ENCODE results near the gene CDKN2C. TPM values are rescaled to one million over a fixed set of nuclear protein-coding genes. Genes with fewer than 3 reads are reported as not detected.
"Not testable (repeated sequence)": the region's sequence is repeated elsewhere in the genome, so short reads cannot be mapped to it uniquely, and the experiment has no call there.

CDKN2C gene
- polyA plus RNA-seq, 1 donor from 2014 or later = 0.25 TPM

- no peak for TF ChIP-seq EP300 (conservative IDR thresholded peaks at IDR 0.05; ENCODE audit: poor library complexity, severe bottlenecking)
Observed at GRCh38 chr1:51000651-51001050, 30.6 kb downstream of the CDKN2C start (continued).

- Histone ChIP-seq H4K20me1 (ENCODE audit: insufficient read depth) (no peaks in the 10 kb centered on the region), H3K9ac (ENCODE audit: low read length) (no peak overlapping the region), H3K27me3 (ENCODE audit: insufficient read depth, low read depth, low read length) (no peaks in the 10 kb centered on the region), H3F3A (ENCODE audit: insufficient read depth, low read length, poor library complexity, severe bottlenecking) (no peaks in the 10 kb centered on the region), H3K4me2 (ENCODE audit: low read length) (no peak overlapping the region), H3K9me3 (ENCODE audit: low read length) (no peaks in the 10 kb centered on the region), H3K4me3 (ENCODE audit: low read length) (no peak overlapping the region), H3K9me2 (ENCODE audit: insufficient read depth, low read length) (no peaks in the 10 kb centered on the region), H2AFZ (ENCODE audit: low read depth, low read length) (no peak overlapping the region), H3K79me2 (replicated peaks; ENCODE audit: insufficient read depth, low read length) (no peaks in the 10 kb centered on the region), H3K36me3 (ENCODE audit: insufficient read depth, low read length) (no peaks in the 10 kb centered on the region), H3K27ac (ENCODE audit: low read length) (no peak overlapping the region)
- no peak for TF ChIP-seq EZH2 (IDR thresholded peaks at IDR 0.05; ENCODE audit: borderline replicate concordance, insufficient read depth, low read length, poor library complexity, severe bottlenecking)
Observed at GRCh38 chr1:51002516-51002915, 32.5 kb downstream of the CDKN2C start.

DNA sequence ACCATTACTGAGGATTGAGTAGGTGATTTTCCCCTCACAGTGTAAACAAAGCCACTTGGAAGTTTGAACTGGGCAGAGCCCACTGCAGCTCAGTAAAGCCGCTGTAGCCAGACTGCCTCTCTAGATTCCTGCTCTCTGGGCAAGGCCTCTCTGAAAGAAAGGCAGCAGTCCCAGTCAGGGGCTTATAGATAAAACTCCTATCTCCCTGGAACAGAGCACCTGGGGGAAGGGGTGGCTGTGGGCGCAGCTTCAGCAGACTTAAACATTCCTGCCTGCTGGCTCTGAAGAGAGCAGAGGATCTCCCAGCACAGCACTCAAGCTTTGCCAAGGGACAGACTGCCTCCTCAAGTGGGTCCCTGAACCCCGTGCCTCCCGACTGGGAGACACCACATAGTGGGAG lies 35.5 kb downstream of the CDKN2C start:
- not testable (repeated sequence) for H3K9me2 ChIP-seq (ENCODE audit: insufficient read depth, low read length); H3K27me3 ChIP-seq (ENCODE audit: insufficient read depth, low read depth, low read length); H3F3A ChIP-seq (ENCODE audit: insufficient read depth, low read length, poor library complexity, severe bottlenecking); H2AFZ ChIP-seq (ENCODE audit: low read depth, low read length); H3K4me2 ChIP-seq (ENCODE audit: low read length); H3K9ac ChIP-seq (ENCODE audit: low read length); H4K20me1 ChIP-seq (ENCODE audit: insufficient read depth); H3K36me3 ChIP-seq (ENCODE audit: insufficient read depth, low read length); H3K79me2 ChIP-seq (replicated peaks; ENCODE audit: insufficient read depth, low read length); H3K4me3 ChIP-seq (ENCODE audit: low read length); H3K9me3 ChIP-seq (ENCODE audit: low read length); H3K27ac ChIP-seq (ENCODE audit: low read length)

- Histone ChIP-seq H2AFZ (ENCODE audit: low read depth, low read length) (no peak overlapping the region), H3K79me2 (replicated peaks; ENCODE audit: insufficient read depth, low read length) (no peaks in the 10 kb centered on the region), H3K9me3 (ENCODE audit: low read length) (no peaks in the 10 kb centered on the region)
Observed at GRCh38 chr1:51009381-51009780, 39.3 kb downstream of the CDKN2C start.

More at GRCh38 chr1:51009381-51009780, 39.3 kb downstream of the CDKN2C start:
- Histone ChIP-seq H4K20me1 (ENCODE audit: insufficient read depth) (no peaks in the 10 kb centered on the region), H3K27me3 (ENCODE audit: insufficient read depth, low read depth, low read length) (no peaks in the 10 kb centered on the region), H3K27ac (ENCODE audit: low read length) (no peak overlapping the region), H3K36me3 (ENCODE audit: insufficient read depth, low read length) (no peaks in the 10 kb centered on the region), H3K4me2 (ENCODE audit: low read length) (no peak overlapping the region), H3K9ac (ENCODE audit: low read length) (no peak overlapping the region), H3K9me2 (ENCODE audit: insufficient read depth, low read length) (no peaks in the 10 kb centered on the region), H3K4me3 (ENCODE audit: low read length) (no peak overlapping the region), H3F3A (ENCODE audit: insufficient read depth, low read length, poor library complexity, severe bottlenecking) (no peaks in the 10 kb centered on the region)
- TF ChIP-seq TAF1 (IDR thresholded peaks at IDR 0.05; ENCODE audit: low read depth) = no peak
- no peak for TF ChIP-seq MXI1 (conservative IDR thresholded peaks at IDR 0.05; ENCODE audit: poor library complexity, severe bottlenecking)
- no peak for TF ChIP-seq EZH2 (IDR thresholded peaks at IDR 0.05; ENCODE audit: borderline replicate concordance, insufficient read depth, low read length, poor library complexity, severe bottlenecking)
- no peak for TF ChIP-seq EP300 (conservative IDR thresholded peaks at IDR 0.05; ENCODE audit: poor library complexity, severe bottlenecking)
- TF ChIP-seq SMC3 (conservative IDR thresholded peaks at IDR 0.05; ENCODE audit: poor library complexity) = no peak
- TF ChIP-seq RAD21 (conservative IDR thresholded peaks at IDR 0.05) = no peak
- TF ChIP-seq POLR2AphosphoS5 (IDR thresholded peaks at IDR 0.05) = no peak
- TF ChIP-seq, protein P1, sequence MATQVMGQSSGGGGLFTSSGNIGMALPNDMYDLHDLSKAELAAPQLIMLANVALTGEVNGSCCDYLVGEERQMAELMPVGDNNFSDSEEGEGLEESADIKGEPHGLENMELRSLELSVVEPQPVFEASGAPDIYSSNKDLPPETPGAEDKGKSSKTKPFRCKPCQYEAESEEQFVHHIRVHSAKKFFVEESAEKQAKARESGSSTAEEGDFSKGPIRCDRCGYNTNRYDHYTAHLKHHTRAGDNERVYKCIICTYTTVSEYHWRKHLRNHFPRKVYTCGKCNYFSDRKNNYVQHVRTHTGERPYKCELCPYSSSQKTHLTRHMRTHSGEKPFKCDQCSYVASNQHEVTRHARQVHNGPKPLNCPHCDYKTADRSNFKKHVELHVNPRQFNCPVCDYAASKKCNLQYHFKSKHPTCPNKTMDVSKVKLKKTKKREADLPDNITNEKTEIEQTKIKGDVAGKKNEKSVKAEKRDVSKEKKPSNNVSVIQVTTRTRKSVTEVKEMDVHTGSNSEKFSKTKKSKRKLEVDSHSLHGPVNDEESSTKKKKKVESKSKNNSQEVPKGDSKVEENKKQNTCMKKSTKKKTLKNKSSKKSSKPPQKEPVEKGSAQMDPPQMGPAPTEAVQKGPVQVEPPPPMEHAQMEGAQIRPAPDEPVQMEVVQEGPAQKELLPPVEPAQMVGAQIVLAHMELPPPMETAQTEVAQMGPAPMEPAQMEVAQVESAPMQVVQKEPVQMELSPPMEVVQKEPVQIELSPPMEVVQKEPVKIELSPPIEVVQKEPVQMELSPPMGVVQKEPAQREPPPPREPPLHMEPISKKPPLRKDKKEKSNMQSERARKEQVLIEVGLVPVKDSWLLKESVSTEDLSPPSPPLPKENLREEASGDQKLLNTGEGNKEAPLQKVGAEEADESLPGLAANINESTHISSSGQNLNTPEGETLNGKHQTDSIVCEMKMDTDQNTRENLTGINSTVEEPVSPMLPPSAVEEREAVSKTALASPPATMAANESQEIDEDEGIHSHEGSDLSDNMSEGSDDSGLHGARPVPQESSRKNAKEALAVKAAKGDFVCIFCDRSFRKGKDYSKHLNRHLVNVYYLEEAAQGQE (IDR thresholded peaks at IDR 0.05; ENCODE audit: borderline replicate concordance) = no peak
- TF ChIP-seq CTCF (IDR thresholded peaks at IDR 0.05; ENCODE audit: poor library complexity, severe bottlenecking) = no peak
